HG03378 (cell line): ENCODE measurements around the gene XDH.

Source experiments
- ATAC-seq: cut with Tn5 transposase; IDR thresholded peaks from one replicate; pipeline ENCODE4 v1.9.1; 2021; ENCODE audit warnings: mild to moderate bottlenecking, moderate library complexity; ENCODE audit not compliant: unreplicated experiment

XDH gene

DNA sequence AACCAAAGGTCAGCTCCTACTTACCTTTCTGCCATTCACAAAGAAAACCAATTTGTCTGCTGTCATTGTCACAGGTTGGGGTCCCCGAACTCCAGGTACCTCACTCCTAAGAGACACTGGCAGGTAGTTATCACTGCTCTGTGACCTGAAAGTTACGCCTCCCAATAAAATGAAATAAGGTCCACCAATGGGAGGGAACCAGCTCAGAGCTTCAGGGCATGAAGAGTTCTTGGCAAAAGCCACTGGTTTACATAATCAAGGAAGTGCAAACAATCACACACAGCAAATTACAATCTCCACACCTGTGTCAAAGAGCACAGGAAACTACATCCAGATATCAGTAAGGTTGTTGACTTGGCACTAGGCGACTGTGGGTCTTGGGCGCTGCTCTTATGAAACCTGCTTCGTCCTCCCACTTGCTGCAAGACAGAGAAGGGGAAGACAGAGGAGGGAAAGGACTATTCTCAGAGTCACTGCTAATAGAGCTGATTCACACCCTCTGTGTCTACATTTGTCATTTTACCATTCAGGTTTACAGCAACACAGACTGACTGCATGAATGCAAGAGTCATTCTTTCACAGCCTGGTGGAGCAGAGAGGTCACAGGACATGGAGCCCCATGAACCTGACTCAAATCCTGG is at the start of gene XDH:
Gene XDH, minus strand, starts transcription at position 142 of the 641 bp plus-strand sequence. Its CDS starts 76 bp downstream, at position 66.
- no peak for ATAC-seq

DNA sequence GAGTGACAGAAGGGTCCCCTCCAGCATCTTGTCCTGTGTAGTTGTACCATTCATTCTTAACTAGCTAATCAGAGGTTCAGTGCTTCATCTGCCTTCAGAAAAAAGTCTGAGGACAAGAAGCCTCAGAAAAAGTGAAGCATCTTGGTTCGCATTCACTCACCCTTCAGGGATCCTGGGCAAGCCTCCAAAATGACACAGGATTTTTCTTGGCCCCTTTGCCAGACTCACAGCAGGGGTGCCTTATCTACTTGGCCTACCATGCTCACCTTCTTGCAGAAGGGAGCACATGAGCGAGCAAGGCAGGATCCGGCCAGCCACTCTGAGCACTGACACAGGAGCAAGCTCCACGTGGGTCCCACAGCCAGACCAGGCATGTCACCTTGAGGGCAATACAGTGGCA is 43.1 kb upstream of the XDH start:
- ATAC-seq: no peak

GRCh38 chr2:31446848-31447247 is 32.3 kb upstream of the XDH start:
- ATAC-seq: no peak

- ATAC-seq: no peak
Observed at GRCh38 chr2:31442376-31442775, 27.8 kb upstream of the XDH start.

DNA sequence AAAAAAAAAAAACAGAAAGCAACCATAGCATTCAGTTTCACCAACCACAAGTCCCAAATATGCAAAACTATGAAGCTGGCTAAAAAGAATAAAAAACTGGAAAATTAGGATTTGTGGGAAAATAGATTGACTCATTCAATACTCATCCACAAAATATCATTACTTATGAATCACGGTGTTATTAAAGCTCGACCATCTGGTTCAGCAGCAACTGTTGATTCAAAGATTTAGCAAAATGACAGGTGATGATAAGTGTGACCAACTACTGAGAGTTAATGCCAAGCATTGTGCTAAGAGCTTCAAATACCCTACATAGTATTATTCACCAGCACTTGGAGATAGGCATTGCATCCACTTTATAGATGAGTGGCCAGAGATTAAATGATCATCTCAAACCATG is 26.2 kb upstream of the XDH start:
- no peak for ATAC-seq

DNA sequence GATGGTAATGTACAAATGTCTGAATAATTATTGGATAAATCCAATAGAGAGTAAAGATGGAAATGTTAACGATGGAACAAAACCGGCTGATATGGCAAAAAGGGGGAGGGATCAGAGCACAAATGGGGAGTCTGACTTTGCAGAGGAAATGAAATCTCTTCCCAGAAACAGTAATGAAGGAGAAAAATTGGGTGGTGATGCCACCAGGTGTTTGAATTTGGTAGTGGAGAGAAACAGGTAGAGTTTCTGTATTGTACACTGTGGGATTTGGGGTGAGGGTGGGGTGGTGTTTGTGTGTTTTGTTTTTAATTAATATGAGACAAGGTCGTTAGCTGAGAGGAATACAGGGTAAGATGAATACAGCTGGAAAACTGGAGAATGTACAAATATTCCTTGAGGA is 20.4 kb upstream of the XDH start:
- ATAC-seq: no peak

DNA sequence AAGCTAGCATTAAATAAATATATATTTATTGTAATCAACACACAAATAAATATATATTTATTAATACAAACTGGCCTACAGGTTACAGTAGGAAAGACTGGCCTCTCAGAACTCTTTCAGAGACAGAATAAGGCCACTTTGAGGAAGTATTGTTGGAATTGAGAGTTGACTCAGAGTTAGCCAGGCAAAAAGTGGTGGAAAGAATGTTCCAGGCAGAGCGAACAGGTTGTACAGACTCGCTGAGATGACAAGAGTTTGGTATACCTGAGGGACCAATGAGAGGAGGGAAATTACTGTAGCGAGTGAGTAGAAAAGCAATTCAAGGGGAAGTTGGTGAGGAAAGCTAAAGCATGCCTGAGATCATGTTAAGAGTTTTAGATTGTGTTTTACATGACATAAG is 19.0 kb upstream of the XDH start:
- ATAC-seq: no peak

DNA sequence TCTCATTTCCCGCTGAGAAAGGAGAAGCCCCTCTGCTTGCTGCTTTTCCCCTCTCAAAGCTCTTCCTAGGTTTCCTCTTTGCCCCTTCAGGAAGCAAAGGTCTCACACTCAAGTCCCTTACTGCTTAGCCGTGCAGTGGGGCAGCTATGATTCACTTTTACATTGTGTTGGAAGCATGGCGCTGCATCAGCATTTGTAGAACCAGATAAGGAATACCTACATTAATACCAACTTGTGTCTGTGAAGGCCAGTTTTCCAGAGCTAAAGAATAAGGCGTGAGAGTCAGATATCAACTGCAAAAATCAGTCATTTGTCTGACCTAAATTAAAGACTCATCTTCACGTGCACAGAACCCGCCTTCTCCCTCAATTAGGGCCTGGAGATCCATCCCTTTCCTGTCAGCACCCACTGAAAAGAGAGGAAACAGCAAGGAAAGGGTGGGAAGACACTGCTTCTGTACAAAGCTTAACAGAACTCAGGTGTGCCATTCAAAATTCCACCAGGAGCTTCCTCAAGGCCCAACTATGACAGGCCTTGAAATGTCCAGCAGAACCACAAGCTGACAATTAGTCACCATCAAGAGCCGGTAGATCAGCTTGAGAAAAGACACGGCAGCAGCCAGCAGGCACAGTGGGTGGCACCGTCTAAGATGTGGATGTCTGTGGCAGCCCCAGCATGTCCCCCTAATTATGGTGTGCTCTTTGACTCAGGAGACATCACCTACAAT is 16.1 kb upstream of the XDH start:
- ATAC-seq: no peak

- no peak for ATAC-seq
Observed at GRCh38 chr2:31429759-31430438, 15.4 kb upstream of the XDH start.

DNA sequence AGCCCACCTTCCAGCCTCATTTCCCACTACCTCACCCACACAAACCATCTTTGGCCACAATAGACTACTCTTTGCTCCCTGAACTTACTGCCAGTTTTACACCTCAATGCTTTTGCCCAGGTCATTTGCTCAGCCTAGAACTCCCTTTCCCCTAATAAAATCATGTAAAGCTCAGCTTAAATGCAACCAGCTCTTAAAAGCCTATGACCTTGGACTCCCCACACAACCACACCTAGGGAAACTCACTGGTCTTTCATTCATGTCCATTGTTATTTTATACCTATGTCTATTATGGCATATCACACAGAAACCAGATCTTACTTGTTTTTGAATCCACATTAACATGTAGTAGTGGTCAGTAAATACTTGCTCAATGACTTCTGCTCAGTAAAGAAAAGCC is 14.5 kb upstream of the XDH start:
- ATAC-seq: no peak

DNA sequence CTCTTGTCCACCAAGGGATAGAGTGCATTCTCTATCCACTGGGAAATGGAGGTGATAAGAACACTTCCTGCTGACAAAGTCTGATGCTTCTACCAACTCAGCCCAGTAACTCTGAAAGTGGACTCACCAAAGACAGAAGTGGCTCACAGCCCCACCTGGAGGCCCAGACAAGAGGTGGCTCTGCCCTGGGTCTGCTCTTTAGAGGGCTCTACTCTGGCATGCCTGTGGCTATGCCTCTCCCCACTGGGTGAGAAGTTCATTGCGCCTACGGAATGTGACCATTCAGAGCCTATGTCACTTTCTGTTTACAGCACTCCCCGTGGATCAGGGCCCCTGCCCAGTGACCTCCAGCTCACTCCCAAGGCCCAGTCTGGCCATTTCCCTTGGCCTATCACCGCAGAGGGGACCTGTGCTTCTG is 13.5 kb upstream of the XDH start:
- ATAC-seq: no peak

GRCh38 chr2:31426096-31426495 is 11.6 kb upstream of the XDH start:
- no peak for ATAC-seq

DNA sequence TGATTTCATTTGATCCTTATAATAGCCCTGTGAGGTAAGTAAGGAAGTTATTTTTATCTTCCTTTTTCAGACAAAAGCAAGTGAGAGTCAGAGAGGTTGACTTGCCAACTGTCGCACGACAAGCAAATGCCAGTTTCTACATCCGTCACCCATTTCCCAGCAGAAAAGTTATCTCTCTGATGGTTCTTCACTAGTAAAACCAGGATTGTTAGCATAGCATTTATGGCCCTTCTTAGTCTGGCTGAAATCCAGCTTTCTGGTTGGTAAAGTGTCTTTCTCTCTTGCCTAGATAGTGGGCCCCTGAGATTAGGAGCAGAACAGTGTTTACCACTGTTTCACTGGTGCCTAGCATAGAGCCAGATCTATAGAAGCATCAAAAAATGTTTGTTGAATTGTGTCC is 7.1 kb upstream of the XDH start:
- ATAC-seq: no peak

DNA sequence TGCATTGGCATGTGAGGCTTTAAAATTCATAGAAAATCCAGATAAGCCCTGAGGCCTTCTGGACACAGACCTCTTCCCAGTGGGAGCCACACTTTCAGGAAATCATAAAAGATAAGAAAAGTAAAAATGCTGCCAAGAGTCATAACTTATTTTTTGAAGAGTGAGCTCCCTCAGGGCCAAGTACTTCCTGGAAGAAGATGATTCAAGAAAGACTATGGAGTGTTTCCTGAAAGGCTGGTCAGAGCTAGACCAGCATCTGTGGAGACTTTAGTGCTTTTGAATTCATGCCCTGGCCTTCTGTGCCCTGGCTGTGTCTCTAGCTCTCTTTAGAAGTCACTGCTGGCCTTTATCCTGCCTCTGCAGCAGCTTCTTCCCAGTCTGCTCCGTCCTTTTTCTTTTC is 6.4 kb upstream of the XDH start:
- ATAC-seq: no peak

- no peak for ATAC-seq
Observed at GRCh38 chr2:31419386-31419785, 4.8 kb upstream of the XDH start.

- ATAC-seq: no peak
Observed at GRCh38 chr2:31415421-31415820, 879 bp upstream of the XDH start.

DNA sequence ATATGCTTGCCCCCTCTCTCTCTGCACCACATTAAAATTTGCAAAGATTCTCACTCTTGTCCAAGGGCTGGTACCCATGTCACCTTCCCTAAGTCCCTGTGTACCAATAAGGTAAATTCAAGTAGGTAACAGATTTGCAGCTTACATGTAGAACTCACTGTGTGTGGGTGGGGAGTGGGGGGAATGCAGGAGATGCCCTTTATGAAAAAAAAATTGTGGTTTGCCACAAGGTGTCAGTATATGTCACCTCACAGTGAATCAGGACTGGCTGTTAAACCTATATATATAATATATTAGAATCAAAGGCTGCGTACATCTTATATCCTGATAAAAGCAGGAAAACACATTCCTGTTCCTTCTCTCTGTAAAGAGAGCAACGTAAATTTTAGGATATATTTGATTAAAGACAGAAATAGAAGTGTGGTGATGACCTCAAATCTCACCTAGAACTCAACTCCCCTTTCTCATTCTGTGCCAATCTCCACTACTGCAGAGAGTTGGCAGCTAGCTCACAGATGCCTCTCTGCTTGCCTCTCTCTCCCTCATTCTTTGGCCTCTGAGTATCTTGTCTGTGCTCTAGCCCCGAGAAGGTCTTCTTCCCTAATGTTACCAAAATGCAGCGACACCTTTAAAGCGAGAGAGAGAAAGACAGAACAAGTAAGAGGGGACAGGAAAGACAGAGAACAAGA is 536 bp downstream of the XDH start:
- no peak for ATAC-seq

DNA sequence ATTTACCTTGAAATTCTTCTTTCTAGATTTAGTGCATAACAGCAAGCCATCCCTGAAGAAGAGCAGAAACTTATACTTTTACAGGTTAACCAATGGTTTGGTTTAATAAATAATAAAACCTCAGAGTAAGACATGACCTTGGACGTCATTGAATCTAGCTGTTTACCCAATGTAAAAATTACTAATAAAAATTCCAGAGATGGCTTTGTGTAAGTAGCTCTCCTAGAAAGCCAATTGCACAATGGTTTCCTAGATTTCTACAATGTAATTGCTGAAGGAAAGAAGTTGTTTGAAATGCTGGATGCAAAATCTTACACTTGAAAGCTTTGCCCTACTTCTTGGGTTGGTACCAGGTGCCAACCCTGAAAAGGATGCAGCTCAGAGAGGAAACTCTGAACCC is 1.5 kb downstream of the XDH start:
- no peak for ATAC-seq

GRCh38 chr2:31411771-31412170 is 2.8 kb downstream of the XDH start:
- no peak for ATAC-seq

DNA sequence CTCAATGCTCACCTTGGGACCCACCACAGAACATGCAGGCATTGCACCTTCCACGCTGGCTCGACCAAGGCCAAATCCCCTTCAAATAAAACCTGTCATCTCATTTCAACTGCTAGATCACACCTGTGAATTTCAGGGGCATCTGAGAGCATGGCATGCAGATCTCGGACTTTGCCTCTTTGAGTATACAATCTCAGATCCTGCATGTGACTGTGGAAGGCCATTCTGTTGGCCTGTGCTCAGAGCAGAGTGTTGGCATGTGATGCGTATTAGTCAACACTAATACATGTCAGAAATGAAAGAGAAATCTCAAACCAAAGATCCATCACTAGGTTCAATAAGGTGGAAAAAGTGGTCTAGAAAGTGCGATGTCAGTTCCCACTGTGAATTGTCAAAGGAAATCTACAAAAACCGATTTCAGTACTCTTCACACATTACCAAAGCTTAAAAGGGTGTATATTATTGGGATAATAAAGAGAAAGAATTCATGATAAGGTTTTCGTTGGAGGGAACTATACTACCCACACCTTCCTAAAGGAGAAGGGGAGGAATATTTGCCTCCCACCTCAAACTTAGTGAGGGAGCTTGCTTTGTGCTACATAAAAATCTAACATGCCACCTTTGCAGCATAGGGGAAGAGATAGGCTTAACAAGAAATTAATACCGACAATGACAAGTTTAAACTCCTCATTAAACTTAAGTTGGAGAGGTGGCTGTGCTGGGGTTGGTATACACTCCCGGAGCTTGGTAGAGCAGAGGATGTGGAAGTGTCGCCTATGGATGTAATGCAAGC is 7.8 kb downstream of the XDH start:
- no peak for ATAC-seq

- ATAC-seq: no peak
Observed at GRCh38 chr2:31404827-31405226, 9.7 kb downstream of the XDH start.
